ENCODE results near the gene ZNF512B.

- TF ChIP-seq CTCF (conservative IDR thresholded peaks at IDR 0.05) (no peak), ZFX (IDR thresholded peaks at IDR 0.05) (no peak)
Measured at GRCh38 chr20:63926298-63926697, 43.4 kb downstream of the ZNF512B start.

All from C4-2B (cell line).